ENCODE measurements around the gene TNIK. TPM values are rescaled to one million over a fixed set of nuclear protein-coding genes. Genes with fewer than 3 reads are reported as not detected.
A peak's percentile ranks its signal among the peaks of the same experiment; 100 is the strongest.

TNIK gene
- total and polyA plus RNA-seq, 2 of the 13 experiments (the other 11 are each of a cell fraction or from before 2014, with no cell fraction given) = 0.15 to 0.22 TPM

DNA sequence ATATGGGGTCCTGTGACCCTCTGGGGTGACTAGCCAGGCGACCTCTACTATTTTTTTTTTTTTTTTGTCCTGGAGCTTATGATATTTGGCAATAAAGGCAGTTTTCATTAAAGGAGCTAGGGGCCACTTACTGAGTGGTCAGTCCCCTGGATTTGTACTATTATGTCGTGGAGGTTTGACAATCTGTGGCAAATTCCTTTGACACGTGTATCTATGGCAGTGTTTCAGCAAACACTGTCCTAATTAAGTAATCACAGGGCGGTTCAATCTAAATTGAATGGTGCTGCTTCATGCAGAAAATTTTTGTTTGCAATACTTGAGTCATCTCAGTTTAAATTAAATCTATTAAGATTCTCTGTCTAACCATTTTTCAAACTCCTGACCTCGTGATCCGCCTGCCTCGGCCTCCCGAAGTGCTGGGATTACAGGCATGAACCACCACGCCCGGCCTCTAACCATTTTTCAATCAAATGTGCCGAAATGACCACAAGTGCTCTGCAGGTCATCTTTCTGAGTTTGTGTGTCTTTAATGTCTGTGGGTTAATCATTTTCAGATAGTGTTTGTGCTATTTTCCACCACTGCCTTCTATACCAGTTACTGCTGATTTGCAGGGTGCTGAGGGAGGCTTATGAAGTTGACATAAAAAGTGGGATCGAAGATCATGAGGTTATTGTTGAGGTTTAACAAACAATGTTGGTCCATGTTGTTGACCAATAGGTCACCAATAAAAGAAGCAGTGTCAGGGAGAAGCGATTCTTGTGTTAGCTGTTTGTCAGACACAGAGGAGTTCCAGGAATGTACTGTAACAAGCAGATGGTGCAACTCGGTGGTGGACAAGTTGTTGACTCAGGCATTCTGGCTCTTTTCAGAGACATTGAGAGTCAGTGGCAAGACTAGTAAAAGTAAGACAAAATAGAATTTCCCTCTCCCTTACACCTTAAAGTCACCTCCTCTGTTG, 415.1 kb downstream of the TNIK start (continued):
- TF ChIP-seq ZSCAN31 (CRISPR knock-in tag; IDR thresholded peaks at IDR 0.05; ENCODE audit: low read depth) = peak; percentile 82
- TF ChIP-seq GATA4 (IDR thresholded peaks at IDR 0.05; ENCODE audit: borderline replicate concordance, low read depth) = peak; percentile 93; the same call in 1 of the 2 replicates
- no peak for TF ChIP-seq ZNF326 (CRISPR knock-in tag; IDR thresholded peaks at IDR 0.05; ENCODE audit: borderline replicate concordance)
- TF ChIP-seq ARNT (IDR thresholded peaks at IDR 0.05) = no peak
- peak; percentile 9; the same call in 1 of the 2 replicates for TF ChIP-seq ZNF761 (CRISPR knock-in tag; conservative IDR thresholded peaks at IDR 0.05)
- no peak for TF ChIP-seq ZNF577 (CRISPR knock-in tag; IDR thresholded peaks at IDR 0.05; ENCODE audit: borderline replicate concordance, low read depth)
- TF ChIP-seq YEATS4 (CRISPR knock-in tag; IDR thresholded peaks at IDR 0.05; ENCODE audit: borderline replicate concordance) = peak; percentile 68; the same call in 1 of the 2 replicates
- TF ChIP-seq, protein P1, sequence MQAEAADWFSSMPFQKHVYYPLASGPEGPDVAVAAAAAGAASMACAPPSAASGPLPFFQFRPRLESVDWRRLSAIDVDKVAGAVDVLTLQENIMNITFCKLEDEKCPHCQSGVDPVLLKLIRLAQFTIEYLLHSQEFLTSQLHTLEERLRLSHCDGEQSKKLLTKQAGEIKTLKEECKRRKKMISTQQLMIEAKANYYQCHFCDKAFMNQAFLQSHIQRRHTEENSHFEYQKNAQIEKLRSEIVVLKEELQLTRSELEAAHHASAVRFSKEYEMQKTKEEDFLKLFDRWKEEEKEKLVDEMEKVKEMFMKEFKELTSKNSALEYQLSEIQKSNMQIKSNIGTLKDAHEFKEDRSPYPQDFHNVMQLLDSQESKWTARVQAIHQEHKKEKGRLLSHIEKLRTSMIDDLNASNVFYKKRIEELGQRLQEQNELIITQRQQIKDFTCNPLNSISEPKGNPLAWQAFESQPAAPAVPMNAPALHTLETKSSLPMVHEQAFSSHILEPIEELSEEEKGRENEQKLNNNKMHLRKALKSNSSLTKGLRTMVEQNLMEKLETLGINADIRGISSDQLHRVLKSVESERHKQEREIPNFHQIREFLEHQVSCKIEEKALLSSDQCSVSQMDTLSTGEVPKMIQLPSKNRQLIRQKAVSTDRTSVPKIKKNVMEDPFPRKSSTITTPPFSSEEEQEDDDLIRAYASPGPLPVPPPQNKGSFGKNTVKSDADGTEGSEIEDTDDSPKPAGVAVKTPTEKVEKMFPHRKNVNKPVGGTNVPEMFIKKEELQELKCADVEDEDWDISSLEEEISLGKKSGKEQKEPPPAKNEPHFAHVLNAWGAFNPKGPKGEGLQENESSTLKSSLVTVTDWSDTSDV (CRISPR knock-in tag; IDR thresholded peaks at IDR 0.05) = no peak; the same call in 1 of the 2 replicates
- TF ChIP-seq STAG1 (CRISPR knock-in tag; IDR thresholded peaks at IDR 0.05) = peak; percentile 41
- TF ChIP-seq MIXL1 (CRISPR knock-in tag; IDR thresholded peaks at IDR 0.05) = peak; percentile 97
- peak; percentile 43; the same call in 1 of the 2 replicates for TF ChIP-seq ATF7-NPFF (CRISPR knock-in tag; IDR thresholded peaks at IDR 0.05; ENCODE audit: low read depth)
- TF ChIP-seq ZNF136 (CRISPR knock-in tag; IDR thresholded peaks at IDR 0.05; ENCODE audit: low read depth) = 0 out of 2 replicates have a peak, but pooled peaks have one; percentile 38
- TF ChIP-seq FOXC1 (CRISPR knock-in tag; IDR thresholded peaks at IDR 0.05; ENCODE audit: borderline replicate concordance) = peak; percentile 54; the same call in 1 of the 2 replicates
- no peak for TF ChIP-seq KLF12 (CRISPR knock-in tag; IDR thresholded peaks at IDR 0.05; ENCODE audit: borderline replicate concordance)
- TF ChIP-seq ZNF746 (CRISPR knock-in tag; IDR thresholded peaks at IDR 0.05) = no peak
- no peak for TF ChIP-seq ZBTB8A (CRISPR knock-in tag; IDR thresholded peaks at IDR 0.05; ENCODE audit: borderline replicate concordance, low read depth)
- no peak for TF ChIP-seq TFDP2 (CRISPR knock-in tag; IDR thresholded peaks at IDR 0.05)
- TF ChIP-seq, protein P2, sequence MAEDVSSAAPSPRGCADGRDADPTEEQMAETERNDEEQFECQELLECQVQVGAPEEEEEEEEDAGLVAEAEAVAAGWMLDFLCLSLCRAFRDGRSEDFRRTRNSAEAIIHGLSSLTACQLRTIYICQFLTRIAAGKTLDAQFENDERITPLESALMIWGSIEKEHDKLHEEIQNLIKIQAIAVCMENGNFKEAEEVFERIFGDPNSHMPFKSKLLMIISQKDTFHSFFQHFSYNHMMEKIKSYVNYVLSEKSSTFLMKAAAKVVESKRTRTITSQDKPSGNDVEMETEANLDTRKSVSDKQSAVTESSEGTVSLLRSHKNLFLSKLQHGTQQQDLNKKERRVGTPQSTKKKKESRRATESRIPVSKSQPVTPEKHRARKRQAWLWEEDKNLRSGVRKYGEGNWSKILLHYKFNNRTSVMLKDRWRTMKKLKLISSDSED (CRISPR knock-in tag; IDR thresholded peaks at IDR 0.05) = no peak
- TF ChIP-seq CBX2 (IDR thresholded peaks at IDR 0.05; ENCODE audit: low read depth, low read length) = no peak
- no peak for TF ChIP-seq CBX2 (CRISPR knock-in tag; IDR thresholded peaks at IDR 0.05; ENCODE audit: low read depth)
- TF ChIP-seq NFIC (IDR thresholded peaks at IDR 0.05; ENCODE audit: low read length) = peak; percentile 99
- TF ChIP-seq ZMYM3 (CRISPR knock-in tag; IDR thresholded peaks at IDR 0.05) = peak; percentile 79
- TF ChIP-seq TBX2 (CRISPR knock-in tag; IDR thresholded peaks at IDR 0.05; ENCODE audit: borderline replicate concordance) = peak; percentile 99
- no peak for TF ChIP-seq ZBTB21 (CRISPR knock-in tag; IDR thresholded peaks at IDR 0.05)

All from HepG2 (cell line).